Inflammatory macrophage (primary cell): ENCODE data around the gene GDF10.

Source experiments
- DNase-seq, 2 donors: peaks; one replicate each; pipeline ENCODE4 v3.0.0-alpha.2; 2020 to 2022

GDF10 gene

DNA sequence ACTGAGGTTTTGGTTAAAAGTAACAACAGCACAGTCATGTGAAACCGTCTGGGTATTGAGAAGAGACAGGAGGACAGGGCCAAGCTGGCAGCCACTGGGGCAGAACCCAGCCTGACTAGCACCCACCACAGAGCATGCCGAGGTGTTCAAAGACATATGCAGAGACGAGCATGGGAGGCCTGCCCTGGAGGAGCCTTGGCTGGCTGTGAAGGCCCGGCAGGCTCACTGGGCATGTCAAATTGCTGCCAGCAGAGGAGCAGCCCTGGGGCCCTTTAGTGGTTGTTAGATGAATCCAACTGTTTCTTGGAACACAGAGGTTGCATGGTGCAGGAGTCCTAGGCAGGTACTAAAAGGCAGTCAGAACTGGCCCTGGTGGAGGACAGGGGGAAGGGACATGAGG, 17.3 kb downstream of the GDF10 start:
- DNase-seq, result no peak

DNA sequence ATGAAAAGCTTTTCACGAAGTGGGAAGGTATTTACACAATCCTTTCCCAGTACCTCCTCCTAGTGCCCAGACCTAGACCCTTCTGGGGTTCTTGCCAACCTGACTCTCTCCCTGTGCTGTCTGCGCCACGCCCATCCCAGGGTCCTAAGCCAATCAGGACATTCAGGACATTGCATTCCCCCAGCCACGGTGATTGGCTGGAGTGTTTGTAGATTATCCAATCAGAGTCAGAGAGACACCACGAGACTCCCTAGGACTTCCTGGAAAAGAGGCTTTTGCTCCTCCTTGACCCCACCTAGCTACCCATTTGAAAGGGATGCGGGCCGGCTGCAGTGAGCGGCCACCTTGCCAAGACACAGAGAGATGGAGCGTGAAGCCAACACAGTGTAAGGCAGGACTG, 18.7 kb downstream of the GDF10 start:
- no peak for DNase-seq

DNA sequence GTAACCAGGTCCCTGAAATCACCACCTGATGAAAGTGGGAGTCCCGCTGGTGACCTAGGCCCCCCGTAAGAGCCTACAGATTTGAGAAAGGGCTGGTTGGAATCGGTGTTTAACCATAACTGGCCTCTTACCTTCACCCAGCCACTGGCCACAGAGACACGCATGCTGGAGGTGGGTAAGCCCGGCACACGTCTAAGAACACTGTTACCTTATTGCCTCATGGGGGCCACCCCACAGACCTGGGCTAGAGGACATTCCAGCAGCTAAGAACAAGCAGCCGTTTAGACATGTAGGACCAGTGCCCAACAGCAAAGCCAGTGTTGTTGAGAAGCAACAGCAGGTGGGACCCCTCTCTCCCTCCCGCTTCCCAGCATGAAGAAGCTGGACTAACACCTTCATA, 19.8 kb downstream of the GDF10 start:
- no peak for DNase-seq

DNA sequence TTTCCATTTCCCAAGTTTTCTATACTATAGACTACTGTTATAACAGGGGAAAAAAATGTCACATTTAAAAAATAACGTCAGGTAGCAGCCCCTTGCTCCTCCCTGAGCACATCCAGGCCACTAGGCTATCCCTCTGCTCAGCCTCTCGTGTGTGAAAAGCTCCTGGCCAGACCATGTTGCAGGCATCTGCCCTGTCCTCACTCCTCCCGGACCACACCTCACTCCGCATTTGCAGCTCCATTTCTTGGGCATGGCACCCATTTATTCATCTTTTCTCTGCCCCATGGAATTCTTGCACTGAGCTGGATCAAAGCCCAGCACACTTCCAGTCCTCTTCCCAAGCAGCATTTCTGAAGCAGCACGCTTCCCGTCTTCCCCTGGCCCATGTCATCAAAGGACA, 20.8 kb downstream of the GDF10 start:
- no peak for DNase-seq

DNA sequence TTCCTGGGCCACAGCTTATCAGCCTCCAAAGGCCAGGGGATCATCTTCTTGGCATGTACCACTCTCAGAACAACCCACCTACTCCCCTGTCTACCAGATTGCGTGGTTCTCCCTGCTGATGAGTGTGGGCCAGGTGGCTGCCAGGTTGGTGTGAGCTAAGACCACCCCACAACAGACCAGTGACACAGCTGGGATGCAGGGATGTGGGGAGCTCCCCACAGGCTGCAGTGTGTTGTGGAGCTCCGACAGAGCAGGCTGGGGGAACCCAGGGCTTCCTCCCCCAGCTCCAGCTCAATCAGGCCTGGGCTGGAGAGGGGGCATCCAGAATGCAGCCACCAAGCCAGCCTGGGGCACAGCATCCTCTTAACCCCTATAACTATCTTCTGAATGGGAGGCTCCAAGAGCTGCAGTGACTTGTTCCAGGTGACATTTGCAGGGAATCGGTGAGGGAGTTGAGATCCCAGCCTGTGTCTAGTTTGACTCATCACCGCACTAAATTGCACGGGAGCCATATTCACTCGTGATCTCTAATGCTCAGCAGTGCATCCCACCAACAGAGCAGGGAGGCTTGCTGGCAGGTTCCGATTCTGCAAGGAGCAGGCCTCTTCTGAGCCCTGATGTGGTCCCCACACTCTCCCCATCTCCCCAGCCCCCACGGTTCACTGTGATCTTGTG, 21.7 kb downstream of the GDF10 start:
- DNase-seq, result no peak

DNA sequence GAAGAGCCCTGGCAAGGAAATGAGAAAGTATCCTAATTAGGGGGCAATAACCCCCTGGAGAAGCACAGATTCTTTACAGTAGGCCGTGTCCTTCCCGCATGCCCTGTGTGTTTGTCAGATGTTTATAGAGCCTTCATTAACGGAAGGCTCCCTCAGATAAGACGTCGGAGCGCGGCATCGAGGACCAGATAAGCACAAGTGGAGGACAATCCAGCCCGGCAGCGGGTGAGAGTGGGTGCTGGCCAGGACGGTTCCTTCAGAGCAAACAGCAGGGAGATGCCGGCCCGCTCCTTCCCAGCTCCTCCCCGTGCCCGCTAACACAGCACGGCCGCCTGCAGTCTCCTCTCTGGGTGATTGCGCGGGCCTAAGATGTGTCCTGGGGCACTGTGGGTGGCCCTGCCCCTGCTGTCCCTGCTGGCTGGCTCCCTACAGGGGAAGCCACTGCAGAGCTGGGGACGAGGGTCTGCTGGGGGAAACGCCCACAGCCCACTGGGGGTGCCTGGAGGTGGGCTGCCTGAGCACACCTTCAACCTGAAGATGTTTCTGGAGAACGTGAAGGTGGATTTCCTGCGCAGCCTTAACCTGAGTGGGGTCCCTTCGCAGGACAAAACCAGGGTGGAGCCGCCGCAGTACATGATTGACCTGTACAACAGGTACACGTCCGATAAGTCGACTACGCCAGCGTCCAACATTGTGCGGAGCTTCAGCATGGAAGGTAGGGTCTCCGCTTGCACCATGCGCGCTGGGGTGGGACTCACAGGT, 22.5 kb downstream of the GDF10 start, which contains the start of gene GDF2:
GDF2 (plus strand) TSS at position 155 of the 762 bp plus-strand sequence; CDS start at position 370, 215 bp downstream.
- DNase-seq, result no peak

DNA sequence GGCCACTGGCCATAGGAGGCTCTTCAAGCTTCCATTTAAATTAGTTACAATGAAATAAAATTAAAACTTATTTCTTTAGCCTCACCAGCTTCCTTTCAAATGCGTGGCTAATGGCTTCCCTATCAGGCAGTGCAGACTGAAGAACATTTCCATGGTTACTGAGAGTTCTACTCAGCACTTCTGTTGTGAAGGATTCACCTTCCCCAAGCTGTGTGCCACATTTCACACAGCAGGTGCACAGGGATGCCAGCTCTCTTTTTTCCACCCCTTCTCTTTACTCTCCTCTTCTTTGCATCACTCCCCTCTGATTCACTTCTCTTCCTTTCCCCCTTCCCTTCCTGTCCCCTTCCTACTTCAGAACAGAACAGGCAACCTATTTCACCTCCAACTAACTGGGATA, 23.1 kb downstream of the GDF10 start:
- no peak for DNase-seq

DNA sequence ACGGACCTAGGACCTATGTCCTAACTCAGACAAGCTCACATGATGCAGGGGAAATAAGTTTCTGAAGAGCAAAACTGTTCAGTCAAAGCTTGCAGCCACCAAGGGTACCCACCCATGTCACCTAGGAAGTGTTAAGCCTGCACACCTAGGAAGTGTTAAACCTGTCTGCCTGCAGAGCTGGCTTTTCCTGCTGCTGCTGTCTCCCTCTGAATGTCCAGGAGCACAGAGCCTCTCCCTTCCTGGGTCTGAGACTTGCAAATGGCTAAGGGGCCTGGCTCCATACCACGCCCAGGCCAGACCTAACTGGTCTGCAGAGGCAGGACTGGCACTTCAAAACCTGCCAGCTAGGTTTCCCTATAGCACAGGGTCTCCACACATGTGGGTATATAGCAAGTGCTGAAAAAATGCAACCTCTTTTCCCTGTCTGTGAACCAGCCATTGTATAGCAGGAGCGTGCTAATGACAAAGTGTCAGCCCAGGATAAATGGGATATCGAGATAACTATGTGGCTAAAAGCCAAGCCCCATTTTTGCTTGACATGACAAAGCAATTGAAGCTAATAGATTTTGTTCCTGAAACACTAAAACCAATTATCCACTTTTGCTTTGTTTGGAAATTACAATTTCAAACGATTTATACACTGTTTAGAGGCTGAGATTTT, 23.8 kb downstream of the GDF10 start:
- DNase-seq, result no peak

DNA sequence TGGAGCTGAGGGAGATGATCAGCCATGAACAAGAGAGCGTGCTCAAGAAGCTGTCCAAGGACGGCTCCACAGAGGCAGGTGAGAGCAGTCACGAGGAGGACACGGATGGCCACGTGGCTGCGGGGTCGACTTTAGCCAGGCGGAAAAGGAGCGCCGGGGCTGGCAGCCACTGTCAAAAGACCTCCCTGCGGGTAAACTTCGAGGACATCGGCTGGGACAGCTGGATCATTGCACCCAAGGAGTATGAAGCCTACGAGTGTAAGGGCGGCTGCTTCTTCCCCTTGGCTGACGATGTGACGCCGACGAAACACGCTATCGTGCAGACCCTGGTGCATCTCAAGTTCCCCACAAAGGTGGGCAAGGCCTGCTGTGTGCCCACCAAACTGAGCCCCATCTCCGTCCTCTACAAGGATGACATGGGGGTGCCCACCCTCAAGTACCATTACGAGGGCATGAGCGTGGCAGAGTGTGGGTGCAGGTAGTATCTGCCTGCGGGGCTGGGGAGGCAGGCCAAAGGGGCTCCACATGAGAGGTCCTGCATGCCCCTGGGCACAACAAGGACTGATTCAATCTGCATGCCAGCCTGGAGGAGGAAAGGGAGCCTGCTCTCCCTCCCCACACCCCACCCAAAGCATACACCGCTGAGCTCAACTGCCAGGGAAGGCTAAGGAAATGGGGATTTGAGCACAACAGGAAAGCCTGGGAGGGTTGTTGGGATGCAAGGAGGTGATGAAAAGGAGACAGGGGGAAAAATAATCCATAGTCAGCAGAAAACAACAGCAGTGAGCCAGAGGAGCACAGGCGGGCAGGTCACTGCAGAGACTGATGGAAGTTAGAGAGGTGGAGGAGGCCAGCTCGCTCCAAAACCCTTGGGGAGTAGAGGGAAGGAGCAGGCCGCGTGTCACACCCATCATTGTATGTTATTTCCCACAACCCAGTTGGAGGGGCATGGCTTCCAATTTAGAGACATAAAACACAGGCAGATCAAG, 25.6 kb downstream of the GDF10 start:
- DNase-seq, result no peak

DNA sequence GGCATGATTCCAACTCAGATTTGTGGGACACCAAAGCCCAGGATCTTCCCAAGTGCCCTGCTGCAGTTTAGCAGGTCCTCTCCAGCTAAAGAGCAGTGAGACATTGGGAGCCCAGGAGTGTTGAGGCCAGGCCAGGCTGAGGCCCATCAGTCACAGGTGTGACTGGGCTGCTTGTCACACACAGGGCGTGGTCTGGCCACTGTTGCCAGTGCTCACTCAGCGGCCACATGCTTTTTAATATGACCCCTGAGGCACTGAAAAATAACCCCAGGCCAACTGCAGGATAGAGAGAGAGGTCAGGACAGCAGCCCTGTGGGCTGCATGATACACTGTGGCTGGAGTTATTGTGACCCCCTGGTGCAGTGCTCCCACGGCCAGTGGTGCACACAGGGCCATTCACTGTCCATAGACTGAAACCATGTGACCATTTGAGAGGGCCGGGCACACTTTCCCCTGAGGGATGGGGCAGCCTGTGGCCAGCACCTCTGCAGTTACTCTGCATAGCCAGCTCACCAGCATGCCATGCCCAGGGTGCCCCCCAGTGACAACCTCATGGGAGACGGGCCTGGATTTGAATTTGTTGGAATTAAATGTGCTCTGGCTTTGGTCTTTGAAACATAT, 26.4 kb downstream of the GDF10 start:
- DNase-seq, result no peak

DNA sequence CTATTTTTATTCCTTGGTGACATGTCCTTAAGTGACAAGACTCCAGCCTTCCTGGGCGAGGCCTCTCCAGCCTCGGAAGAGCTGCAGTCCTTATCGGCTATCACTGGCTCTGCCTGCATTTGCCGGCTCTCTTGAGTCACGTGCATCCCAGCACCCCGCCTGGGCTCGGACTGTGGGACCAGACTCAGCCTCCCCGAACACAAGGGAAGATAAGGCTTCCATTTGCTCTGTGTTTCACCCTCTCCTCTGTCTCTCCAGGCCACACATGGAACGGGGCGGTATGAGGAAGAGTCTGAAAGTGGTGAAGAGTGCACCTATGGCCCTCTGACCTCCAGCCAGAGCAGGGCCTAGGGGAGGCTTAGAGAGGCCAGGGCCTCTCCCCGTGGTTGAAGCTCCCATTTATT, 26.9 kb downstream of the GDF10 start:
- no peak for DNase-seq

DNA sequence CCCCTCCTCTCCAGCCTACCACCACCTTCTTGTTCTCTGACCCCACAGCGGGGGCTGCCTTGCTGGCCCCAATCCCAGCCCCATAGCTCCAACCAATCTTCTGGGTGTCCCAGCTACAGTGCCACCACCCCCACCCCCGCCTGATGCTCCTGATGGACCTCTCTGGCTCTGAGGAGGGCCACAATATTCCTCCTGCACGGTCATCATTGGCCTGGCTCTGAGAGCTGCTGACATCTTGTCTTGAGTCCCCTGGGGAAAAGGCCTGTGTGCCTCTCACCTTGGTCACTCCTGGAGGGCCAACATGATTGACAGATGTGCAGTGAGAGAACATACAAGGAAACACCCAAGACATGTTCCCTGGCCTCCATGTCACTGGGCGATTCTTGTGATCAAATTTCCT, 29.9 kb downstream of the GDF10 start:
- no peak for DNase-seq

DNA sequence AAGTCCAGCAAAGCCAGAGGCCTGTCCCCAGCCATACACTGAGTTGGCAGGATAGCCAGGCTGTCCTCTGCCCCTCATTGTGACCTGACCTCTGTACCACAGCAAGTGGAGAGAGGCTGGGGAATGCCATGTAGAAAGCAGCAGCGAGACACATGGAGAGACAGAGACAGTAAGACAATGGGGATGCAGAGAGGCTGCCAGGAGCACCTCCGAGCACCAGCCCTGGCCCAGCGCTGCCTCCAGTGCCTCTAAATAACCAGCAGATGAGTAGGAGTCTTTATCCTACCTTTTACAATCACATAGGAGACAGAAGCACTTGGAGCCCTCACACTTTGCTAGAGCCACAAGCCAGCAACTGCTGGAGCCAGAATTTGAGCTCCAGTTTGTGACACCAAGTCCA, 30.4 kb downstream of the GDF10 start:
- no peak for DNase-seq

DNA sequence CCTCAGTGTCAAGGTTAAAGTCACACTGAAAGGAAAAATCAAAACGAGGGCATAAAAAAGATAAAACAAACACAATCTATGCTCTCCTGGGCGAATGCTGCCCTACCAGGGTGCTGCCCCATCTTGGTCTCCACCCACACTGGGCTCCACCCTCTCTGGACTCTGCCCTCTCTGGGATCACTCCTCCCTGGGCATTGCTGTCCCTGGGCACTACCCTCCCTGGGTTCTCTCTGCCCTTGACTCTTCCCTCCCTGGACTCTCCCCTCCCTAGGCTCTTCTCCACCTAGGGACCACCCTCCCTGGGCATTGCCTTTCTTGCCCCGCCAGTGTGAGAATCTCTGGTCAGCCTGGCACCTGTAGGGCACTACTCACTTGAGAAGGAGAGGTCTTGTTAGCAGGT, 30.8 kb downstream of the GDF10 start:
- no peak for DNase-seq

DNA sequence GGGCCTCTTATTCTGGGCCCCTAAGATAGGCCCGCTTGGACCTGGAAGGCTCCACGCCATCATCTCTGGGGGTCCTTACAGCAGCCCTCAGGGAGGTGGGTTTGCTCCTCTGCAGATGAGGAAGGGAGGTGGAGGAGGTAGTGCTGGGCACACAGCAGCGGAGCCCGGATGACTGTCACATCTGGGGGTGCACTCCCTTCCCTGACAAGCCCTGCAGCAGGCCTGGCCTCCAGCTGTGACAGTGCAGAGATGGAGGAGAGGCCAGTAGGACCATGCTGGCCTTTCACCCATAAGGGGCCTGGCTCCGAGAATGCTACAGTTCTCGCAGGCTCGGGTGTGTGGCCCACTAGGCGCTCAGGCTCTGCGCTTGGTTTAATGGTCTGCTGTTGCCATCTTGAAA, 31.5 kb downstream of the GDF10 start:
- DNase-seq, result no peak

DNA sequence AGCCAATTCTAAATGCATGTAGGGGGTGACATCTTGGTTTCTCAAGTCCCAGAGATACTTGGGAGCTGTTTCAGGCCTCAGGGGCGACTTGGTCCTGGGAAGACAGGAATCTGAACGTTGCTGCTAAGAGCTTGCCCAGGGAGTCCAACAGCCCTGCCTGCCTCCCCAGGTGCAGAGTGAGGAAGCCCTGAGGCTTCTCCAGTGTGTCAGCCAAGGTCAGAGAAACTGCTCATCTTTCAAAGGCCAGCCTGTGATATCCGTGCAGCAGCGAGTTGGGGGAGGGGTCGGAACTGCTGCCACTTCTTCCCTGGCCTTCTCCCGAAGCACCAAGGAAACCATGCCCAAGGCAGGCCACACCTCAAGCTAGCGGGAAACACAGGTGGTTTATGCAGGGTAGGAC, 32.0 kb downstream of the GDF10 start:
- DNase-seq, result no peak

DNA sequence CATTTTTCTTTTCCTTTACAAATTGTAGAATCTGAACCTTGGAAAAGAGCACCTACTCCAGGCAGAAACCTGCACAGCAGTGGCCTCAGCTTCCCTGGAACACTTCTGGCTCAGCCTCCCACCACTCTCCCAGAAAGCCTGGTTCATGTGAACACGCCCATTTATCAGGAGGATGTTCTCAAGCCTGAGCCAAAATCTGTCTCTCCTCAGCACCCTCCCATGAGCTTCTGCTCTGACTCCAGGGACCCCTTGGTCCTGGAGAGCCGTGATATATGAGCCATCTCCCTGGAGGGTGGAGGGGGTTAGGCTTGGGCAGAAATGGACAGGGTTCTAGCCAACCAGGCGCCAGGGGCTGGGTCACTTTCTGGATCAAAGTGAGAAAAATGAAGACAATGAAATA, 32.4 kb downstream of the GDF10 start:
- DNase-seq, result no peak

DNA sequence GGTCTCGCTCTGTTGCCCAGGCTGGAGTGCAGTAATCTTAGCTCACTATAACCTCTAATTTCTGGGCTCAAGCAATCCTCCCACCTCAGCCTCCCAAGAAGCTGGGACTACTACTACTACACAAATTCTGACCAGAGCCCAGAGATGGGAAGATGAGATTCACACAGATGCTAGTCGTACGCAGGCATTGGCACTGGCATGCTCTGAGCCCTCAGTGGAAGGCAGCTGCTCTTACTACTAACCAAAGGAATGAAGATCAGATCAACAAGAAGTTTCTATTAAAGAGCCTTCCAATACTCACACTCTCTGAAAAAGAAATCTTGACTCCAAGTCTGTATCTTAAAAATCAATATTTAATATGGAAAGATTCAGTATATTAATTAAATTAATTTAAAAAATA, 32.9 kb downstream of the GDF10 start:
- DNase-seq, result no peak

DNA sequence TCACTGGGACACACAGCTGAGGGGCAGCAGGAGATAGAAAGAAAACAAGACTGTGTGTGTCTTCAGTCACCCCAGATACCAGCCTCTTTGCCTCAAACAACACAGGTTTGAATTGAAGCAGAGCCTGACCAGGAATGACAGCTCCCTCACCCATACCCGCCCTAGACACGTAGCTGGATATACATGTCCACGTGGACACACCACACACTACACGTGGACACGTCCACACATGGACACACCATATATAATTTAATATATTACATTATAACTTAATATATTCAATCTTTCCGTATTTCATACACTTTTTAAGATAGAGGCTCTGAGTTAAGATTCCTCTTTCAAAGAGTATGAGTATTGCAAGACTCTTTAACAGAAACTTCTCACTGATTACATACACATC, 33.5 kb downstream of the GDF10 start:
- no peak for DNase-seq

DNA sequence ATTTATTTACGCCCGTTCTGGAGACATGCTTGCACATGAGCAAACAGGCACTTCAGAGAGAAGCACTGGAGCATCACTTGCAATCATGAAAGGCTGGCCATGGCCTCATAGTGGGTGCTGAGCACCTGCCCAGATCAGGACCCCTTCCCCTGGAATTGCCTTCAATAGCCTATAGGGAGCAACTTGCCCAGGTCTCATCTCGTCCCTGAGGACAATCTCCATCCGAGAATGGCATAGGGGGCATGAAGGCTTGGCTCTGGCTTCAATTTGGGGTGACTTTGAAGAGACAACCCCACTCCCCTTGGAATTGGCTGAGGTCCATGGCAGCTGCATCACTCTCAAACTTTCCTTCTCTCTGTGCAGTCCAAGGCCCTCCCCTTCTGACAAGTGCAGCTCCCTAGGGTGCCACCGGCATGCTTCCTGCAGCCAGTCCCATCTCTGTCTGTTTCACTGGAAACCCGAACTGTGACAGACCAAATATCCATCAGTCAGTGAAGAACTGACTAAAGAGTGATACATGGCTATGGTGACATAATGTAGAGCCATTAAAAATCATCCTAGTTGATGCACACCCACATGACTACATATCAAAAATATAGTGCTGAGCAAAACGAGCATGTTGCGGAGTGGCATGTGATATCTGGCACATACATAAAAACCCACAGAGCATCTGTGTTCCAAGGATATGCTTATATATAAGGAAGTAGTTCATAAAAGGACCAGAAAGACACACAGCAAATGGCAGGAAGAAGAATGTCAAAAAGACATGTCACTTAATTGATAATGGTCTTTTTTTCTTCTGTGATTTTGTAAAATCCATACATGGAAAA, 34.7 kb downstream of the GDF10 start:
- no peak for DNase-seq

DNA sequence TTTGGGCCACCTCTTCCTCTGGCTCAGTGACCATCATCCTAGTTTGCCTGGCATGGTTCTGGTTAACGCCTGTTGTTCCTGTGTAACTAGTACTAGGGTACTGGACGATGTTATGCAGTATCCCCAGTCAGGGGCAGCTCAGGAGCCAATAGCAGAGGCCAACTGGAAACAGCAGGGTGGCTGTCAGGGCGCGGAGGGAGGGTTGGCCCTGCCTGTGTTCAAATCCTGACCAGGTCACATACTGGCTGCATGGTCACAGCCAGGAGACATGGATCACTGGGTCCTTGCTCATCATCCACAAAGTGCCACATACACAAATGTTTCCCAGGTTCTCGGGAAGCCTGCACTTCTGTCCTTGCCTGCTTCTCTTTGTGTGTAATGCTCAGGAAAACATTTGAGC, 35.9 kb downstream of the GDF10 start:
- DNase-seq, result no peak
